WTC11 (cell line): ENCODE results near the gene LRRC47. TPM values are rescaled to one million over a fixed set of nuclear protein-coding genes. Genes with fewer than 3 reads are reported as not detected.

Experiments
- ATAC-seq: fragments of 200-7000 bp; cut with Tn5 transposase; 2 replicates; pipeline ENCODE4 v1.10.0; 2021; ENCODE audit warnings: mild to moderate bottlenecking, moderate library complexity
- CTCF ChIA-PET: fragments of 300-600 bp; sonication (Branson Sonifier 250); formaldehyde crosslinking; loops from one replicate; lab custom pipeline; 2021; ENCODE audit warnings: antibody characterized with exemption; lab: Charles Lee
- POLR2A ChIA-PET: fragments of 350-600 bp; sonication (Branson Sonifier 250); formaldehyde crosslinking; loops from one replicate; lab custom pipeline; 2021; ENCODE audit warnings: antibody characterized with exemption; lab: Charles Lee
- DNase-seq: peaks from one replicate; pipeline ENCODE4 v3.0.0; 2021; ENCODE audit warnings: low spot score
- H3K27ac Mint-ChIP-seq: 2 replicates; pipeline ENCODE4 v1.8.0; 2021; ENCODE audit warnings: mixed read lengths
- H3K27me3 Mint-ChIP-seq: 2 replicates; pipeline ENCODE4 v1.8.0; 2021; ENCODE audit warnings: low read depth, mild to moderate bottlenecking, moderate library complexity, mixed read lengths
- H3K36me3 Mint-ChIP-seq: 2 replicates; pipeline ENCODE4 v1.8.0; 2021; ENCODE audit warnings: mixed read lengths
- H3K4me1 Mint-ChIP-seq: 2 replicates; pipeline ENCODE4 v1.8.0; 2022; ENCODE audit warnings: mixed read lengths
- H3K4me3 Mint-ChIP-seq: 2 replicates; pipeline ENCODE4 v1.8.0; 2021; ENCODE audit warnings: mild to moderate bottlenecking, moderate library complexity, mixed read lengths
- H3K9me3 Mint-ChIP-seq: 2 replicates; pipeline ENCODE4 v1.8.0; 2021; ENCODE audit warnings: mixed read lengths
- ETV6 ChIP-seq: sonication (generic); formaldehyde crosslinking; IDR thresholded peaks from 2 replicates; pipeline ENCODE4 v1.8.1; 2022; ENCODE audit warnings: mild to moderate bottlenecking, missing genetic modification reagents
- GTF2I ChIP-seq: fragments of 250-450 bp; sonication (Bioruptor Pico); conservative IDR thresholded peaks from 2 replicates; pipeline ENCODE4 v1.4.0; 2021; ENCODE audit warnings: mild to moderate bottlenecking
- KAT7 ChIP-seq: sonication (generic); formaldehyde crosslinking; IDR thresholded peaks from 2 replicates; pipeline ENCODE4 v1.8.1; 2023; ENCODE audit warnings: missing genetic modification reagents, mild to moderate bottlenecking, borderline replicate concordance
- NFYB ChIP-seq: sonication (generic); formaldehyde crosslinking; conservative IDR thresholded peaks from 2 replicates; pipeline ENCODE4 v1.8.0; 2022; ENCODE audit warnings: low read depth, missing genetic modification reagents
- RELA ChIP-seq: sonication (generic); formaldehyde crosslinking; IDR thresholded peaks from 2 replicates; pipeline ENCODE4 v1.8.1; 2022; ENCODE audit warnings: missing genetic modification reagents, mild to moderate bottlenecking, borderline replicate concordance
- SP1 ChIP-seq: sonication (generic); formaldehyde crosslinking; conservative IDR thresholded peaks from 2 replicates; pipeline ENCODE4 v1.8.1; 2022; ENCODE audit warnings: missing genetic modification reagents
- TEAD1 ChIP-seq: sonication (generic); formaldehyde crosslinking; IDR thresholded peaks from 2 replicates; pipeline ENCODE4 v1.8.0; 2022; ENCODE audit warnings: mild to moderate bottlenecking, missing genetic modification reagents
- TEAD4 ChIP-seq: sonication (generic); formaldehyde crosslinking; IDR thresholded peaks from 2 replicates; pipeline ENCODE4 v1.8.0; 2022; ENCODE audit warnings: mild to moderate bottlenecking, missing genetic modification reagents
- ZNF423 ChIP-seq: fragments of 250-450 bp; sonication (Bioruptor Pico); IDR thresholded peaks from 2 replicates; pipeline ENCODE4 v2.1.2; 2022; ENCODE audit warnings: mild to moderate bottlenecking, moderate library complexity
- total RNA-seq: library from RNA; stranded (reverse); gene quantifications from 3 replicates; pipeline ENCODE4 v1.2.3, GENCODE V29; 2021
- TF ChIP-seq, protein P1 (sequence below): sonication (generic); formaldehyde crosslinking; IDR thresholded peaks from 2 replicates; pipeline ENCODE4 v1.8.0; 2023; ENCODE audit warnings: missing genetic modification reagents, mild to moderate bottlenecking, borderline replicate concordance
- TF ChIP-seq, protein P2 (sequence below): fragments of 250-450 bp; sonication (Bioruptor Pico); IDR thresholded peaks from 2 replicates; pipeline ENCODE4 v1.8.0; 2021; ENCODE audit warnings: mild to moderate bottlenecking
- TF ChIP-seq, protein P3 (sequence below): sonication (generic); formaldehyde crosslinking; IDR thresholded peaks from 2 replicates; pipeline ENCODE4 v1.8.0; 2023; ENCODE audit warnings: mild to moderate bottlenecking, missing genetic modification reagents
- TF ChIP-seq, protein P4 (sequence below): fragments of 250-450 bp; sonication (Bioruptor Pico); IDR thresholded peaks from 2 replicates; pipeline ENCODE4 v1.9.0; 2021; ENCODE audit warnings: mild to moderate bottlenecking, borderline replicate concordance

LRRC47 gene
- total RNA-seq, 1 experiment from 2014 or later: 92.4 TPM

DNA sequence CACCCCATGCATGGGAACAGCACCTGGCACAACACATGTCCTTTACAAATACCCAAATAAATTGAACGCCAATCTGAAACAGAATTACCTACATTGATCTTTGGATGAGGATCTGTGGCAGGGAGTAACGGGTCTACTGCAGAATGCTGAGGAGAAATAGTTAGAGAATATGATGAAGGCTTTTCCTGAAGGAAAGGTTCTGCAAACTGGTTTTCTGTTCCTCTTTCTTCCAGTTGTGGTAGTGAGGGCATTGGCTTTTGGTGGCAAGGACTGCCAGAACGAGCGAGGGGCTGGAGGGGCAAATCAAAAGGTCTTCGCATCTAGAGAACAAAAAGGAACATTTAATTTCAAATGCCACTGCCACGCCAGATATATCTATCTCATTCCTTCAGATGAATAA is 40.9 kb upstream of the LRRC47 start (continued):
- TF ChIP-seq, protein P1, sequence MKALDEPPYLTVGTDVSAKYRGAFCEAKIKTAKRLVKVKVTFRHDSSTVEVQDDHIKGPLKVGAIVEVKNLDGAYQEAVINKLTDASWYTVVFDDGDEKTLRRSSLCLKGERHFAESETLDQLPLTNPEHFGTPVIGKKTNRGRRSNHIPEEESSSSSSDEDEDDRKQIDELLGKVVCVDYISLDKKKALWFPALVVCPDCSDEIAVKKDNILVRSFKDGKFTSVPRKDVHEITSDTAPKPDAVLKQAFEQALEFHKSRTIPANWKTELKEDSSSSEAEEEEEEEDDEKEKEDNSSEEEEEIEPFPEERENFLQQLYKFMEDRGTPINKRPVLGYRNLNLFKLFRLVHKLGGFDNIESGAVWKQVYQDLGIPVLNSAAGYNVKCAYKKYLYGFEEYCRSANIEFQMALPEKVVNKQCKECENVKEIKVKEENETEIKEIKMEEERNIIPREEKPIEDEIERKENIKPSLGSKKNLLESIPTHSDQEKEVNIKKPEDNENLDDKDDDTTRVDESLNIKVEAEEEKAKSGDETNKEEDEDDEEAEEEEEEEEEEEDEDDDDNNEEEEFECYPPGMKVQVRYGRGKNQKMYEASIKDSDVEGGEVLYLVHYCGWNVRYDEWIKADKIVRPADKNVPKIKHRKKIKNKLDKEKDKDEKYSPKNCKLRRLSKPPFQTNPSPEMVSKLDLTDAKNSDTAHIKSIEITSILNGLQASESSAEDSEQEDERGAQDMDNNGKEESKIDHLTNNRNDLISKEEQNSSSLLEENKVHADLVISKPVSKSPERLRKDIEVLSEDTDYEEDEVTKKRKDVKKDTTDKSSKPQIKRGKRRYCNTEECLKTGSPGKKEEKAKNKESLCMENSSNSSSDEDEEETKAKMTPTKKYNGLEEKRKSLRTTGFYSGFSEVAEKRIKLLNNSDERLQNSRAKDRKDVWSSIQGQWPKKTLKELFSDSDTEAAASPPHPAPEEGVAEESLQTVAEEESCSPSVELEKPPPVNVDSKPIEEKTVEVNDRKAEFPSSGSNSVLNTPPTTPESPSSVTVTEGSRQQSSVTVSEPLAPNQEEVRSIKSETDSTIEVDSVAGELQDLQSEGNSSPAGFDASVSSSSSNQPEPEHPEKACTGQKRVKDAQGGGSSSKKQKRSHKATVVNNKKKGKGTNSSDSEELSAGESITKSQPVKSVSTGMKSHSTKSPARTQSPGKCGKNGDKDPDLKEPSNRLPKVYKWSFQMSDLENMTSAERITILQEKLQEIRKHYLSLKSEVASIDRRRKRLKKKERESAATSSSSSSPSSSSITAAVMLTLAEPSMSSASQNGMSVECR: no peak
- TF ChIP-seq, protein P2, sequence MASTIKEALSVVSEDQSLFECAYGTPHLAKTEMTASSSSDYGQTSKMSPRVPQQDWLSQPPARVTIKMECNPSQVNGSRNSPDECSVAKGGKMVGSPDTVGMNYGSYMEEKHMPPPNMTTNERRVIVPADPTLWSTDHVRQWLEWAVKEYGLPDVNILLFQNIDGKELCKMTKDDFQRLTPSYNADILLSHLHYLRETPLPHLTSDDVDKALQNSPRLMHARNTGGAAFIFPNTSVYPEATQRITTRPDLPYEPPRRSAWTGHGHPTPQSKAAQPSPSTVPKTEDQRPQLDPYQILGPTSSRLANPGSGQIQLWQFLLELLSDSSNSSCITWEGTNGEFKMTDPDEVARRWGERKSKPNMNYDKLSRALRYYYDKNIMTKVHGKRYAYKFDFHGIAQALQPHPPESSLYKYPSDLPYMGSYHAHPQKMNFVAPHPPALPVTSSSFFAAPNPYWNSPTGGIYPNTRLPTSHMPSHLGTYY (CRISPR knock-in tag): no peak
- TF ChIP-seq ZNF423 (CRISPR knock-in tag): no peak
- TF ChIP-seq TEAD4 (CRISPR knock-in tag): no peak
- TF ChIP-seq TEAD1 (CRISPR knock-in tag): no peak

DNA sequence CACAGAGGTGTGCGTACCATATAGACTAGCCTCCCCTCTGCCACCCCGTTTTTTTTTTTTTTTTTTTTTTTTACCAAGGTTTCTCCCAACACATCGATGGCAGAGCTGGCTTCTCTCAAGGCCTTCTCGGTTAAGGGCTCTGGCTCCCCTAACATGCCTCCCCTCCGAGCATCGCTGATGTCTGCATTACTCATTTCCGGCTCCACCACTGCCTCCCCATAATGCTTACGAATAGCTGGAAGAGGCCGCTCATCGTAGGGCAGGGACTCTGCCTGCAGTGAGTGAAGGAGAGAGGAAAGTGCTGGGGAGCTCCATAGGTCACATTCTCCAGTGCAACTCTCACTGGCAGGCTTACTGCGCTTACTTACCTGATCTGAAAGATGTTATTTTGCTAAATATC is 40.1 kb upstream of the LRRC47 start:
- H3K27ac Mint-ChIP-seq: no peak overlapping the region
- peaks cover 47% of the 10 kb centered on the region for H3K36me3 Mint-ChIP-seq
- peaks cover 21% of the 10 kb centered on the region for H3K9me3 Mint-ChIP-seq
- no peak for DNase-seq
- H3K4me3 Mint-ChIP-seq: no peak overlapping the region
- no peaks in the 10 kb centered on the region for H3K4me1 Mint-ChIP-seq
- TF ChIP-seq, protein P3, sequence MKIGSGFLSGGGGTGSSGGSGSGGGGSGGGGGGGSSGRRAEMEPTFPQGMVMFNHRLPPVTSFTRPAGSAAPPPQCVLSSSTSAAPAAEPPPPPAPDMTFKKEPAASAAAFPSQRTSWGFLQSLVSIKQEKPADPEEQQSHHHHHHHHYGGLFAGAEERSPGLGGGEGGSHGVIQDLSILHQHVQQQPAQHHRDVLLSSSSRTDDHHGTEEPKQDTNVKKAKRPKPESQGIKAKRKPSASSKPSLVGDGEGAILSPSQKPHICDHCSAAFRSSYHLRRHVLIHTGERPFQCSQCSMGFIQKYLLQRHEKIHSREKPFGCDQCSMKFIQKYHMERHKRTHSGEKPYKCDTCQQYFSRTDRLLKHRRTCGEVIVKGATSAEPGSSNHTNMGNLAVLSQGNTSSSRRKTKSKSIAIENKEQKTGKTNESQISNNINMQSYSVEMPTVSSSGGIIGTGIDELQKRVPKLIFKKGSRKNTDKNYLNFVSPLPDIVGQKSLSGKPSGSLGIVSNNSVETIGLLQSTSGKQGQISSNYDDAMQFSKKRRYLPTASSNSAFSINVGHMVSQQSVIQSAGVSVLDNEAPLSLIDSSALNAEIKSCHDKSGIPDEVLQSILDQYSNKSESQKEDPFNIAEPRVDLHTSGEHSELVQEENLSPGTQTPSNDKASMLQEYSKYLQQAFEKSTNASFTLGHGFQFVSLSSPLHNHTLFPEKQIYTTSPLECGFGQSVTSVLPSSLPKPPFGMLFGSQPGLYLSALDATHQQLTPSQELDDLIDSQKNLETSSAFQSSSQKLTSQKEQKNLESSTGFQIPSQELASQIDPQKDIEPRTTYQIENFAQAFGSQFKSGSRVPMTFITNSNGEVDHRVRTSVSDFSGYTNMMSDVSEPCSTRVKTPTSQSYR (CRISPR knock-in tag): no peak
- TF ChIP-seq NFYB (CRISPR knock-in tag) (no peak), GTF2I (CRISPR knock-in tag) (no peak), ETV6 (no peak), RELA (CRISPR knock-in tag) (no peak), KAT7 (CRISPR knock-in tag) (no peak), SP1 (CRISPR knock-in tag) (no peak)
- TF ChIP-seq, protein P4, sequence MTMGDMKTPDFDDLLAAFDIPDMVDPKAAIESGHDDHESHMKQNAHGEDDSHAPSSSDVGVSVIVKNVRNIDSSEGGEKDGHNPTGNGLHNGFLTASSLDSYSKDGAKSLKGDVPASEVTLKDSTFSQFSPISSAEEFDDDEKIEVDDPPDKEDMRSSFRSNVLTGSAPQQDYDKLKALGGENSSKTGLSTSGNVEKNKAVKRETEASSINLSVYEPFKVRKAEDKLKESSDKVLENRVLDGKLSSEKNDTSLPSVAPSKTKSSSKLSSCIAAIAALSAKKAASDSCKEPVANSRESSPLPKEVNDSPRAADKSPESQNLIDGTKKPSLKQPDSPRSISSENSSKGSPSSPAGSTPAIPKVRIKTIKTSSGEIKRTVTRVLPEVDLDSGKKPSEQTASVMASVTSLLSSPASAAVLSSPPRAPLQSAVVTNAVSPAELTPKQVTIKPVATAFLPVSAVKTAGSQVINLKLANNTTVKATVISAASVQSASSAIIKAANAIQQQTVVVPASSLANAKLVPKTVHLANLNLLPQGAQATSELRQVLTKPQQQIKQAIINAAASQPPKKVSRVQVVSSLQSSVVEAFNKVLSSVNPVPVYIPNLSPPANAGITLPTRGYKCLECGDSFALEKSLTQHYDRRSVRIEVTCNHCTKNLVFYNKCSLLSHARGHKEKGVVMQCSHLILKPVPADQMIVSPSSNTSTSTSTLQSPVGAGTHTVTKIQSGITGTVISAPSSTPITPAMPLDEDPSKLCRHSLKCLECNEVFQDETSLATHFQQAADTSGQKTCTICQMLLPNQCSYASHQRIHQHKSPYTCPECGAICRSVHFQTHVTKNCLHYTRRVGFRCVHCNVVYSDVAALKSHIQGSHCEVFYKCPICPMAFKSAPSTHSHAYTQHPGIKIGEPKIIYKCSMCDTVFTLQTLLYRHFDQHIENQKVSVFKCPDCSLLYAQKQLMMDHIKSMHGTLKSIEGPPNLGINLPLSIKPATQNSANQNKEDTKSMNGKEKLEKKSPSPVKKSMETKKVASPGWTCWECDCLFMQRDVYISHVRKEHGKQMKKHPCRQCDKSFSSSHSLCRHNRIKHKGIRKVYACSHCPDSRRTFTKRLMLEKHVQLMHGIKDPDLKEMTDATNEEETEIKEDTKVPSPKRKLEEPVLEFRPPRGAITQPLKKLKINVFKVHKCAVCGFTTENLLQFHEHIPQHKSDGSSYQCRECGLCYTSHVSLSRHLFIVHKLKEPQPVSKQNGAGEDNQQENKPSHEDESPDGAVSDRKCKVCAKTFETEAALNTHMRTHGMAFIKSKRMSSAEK (CRISPR knock-in tag): no peak
- H3K27me3 Mint-ChIP-seq: no peaks in the 10 kb centered on the region
- ChIA-PET CTCF (interaction anchor here (0.6 to 0.7 kb wide), 2 partner anchors 8 to 378 kb away, joined by 3 to 4 read pairs; no protein-coding TSS in a partner anchor), POLR2A (interaction anchor here (0.7 kb wide), 1 partner anchor 1891 kb away, joined by 4 read pairs; no protein-coding TSS in a partner anchor)
- no peak for ATAC-seq
